Epithelial cell of esophagus (primary cell): ENCODE results near the gene EEFSEC.
A peak's percentile ranks its signal among the peaks of the same experiment; 100 is the strongest.

Source experiments
- DNase-seq: peaks from one replicate; pipeline ENCODE4 v3.0.0; 2010; ENCODE audit warnings: low read depth
- H3K4me3 ChIP-seq: 2 replicates; pipeline ENCODE4 v1.5.1; 2011; ENCODE audit warnings: mild to moderate bottlenecking, low read length, control low read depth
- TF ChIP-seq, protein P1 (sequence below): IDR thresholded peaks from 2 replicates; pipeline ENCODE4 v1.5.1; 2011; ENCODE audit warnings: low read depth, mild to moderate bottlenecking, low read length, control low read depth, inconsistent platforms; ENCODE audit not compliant: insufficient read depth; ENCODE audit errors: missing control alignments

The EEFSEC gene

GRCh38 chr3:128279601-128279880 lies 126.3 kb downstream of the EEFSEC start:
- no peak for DNase-seq
- TF ChIP-seq, protein P1, sequence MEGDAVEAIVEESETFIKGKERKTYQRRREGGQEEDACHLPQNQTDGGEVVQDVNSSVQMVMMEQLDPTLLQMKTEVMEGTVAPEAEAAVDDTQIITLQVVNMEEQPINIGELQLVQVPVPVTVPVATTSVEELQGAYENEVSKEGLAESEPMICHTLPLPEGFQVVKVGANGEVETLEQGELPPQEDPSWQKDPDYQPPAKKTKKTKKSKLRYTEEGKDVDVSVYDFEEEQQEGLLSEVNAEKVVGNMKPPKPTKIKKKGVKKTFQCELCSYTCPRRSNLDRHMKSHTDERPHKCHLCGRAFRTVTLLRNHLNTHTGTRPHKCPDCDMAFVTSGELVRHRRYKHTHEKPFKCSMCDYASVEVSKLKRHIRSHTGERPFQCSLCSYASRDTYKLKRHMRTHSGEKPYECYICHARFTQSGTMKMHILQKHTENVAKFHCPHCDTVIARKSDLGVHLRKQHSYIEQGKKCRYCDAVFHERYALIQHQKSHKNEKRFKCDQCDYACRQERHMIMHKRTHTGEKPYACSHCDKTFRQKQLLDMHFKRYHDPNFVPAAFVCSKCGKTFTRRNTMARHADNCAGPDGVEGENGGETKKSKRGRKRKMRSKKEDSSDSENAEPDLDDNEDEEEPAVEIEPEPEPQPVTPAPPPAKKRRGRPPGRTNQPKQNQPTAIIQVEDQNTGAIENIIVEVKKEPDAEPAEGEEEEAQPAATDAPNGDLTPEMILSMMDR: no peak
- H3K4me3 ChIP-seq: no peak overlapping the region

DNA sequence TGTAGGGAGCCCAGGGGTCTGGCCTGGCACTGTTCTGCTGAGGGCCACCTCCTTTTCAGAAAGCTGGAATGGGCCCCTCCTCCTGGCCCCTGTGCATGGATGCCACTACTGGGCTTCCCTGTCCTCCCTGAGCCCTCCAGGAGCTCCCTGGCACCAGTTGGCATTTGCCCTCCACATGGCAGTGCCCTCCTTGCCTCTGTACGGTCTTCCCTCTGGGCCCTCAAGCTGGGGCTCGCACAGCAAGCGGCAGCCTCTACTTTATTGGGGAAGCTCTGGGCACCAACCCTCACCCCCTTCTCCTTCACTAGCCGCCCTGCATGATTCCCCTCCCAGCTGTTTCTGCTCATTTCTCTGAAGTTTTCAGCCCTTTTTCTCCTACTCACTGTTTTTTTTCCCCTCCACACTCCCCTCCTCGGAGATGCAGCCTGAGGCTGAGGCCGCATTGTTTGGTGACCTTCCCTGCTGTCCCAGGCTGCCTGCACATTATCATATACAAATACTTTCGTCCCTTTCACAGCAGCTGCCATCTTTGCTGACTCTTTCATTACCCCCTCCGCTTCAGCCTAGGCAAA lies 127.3 kb downstream of the EEFSEC start:
- TF ChIP-seq, protein P1: no peak
- no peak overlapping the region for H3K4me3 ChIP-seq
- no peak for DNase-seq

DNA sequence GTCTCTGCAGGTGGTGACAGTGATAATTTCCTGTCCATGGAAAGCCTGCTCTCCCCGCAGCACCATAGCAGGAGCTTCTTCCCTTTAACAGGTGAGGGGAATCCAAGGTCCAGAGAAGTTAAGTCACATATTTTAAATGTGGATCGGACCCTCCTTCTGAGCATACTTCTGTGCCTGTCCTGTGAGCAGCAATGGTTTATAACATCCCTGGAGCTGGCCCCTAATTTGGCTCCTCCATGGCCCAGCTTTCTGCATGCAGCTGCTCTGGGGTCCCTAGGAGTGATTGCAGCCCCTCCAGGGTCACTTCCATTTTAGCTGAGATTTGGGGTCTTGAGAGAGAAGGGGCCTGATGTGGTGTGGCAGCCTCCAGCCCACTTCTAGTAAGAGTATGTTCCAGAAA lies 127.8 kb downstream of the EEFSEC start:
- DNase-seq: peak; percentile 11
- H3K4me3 ChIP-seq: no peak overlapping the region
- TF ChIP-seq, protein P1: no peak

DNA sequence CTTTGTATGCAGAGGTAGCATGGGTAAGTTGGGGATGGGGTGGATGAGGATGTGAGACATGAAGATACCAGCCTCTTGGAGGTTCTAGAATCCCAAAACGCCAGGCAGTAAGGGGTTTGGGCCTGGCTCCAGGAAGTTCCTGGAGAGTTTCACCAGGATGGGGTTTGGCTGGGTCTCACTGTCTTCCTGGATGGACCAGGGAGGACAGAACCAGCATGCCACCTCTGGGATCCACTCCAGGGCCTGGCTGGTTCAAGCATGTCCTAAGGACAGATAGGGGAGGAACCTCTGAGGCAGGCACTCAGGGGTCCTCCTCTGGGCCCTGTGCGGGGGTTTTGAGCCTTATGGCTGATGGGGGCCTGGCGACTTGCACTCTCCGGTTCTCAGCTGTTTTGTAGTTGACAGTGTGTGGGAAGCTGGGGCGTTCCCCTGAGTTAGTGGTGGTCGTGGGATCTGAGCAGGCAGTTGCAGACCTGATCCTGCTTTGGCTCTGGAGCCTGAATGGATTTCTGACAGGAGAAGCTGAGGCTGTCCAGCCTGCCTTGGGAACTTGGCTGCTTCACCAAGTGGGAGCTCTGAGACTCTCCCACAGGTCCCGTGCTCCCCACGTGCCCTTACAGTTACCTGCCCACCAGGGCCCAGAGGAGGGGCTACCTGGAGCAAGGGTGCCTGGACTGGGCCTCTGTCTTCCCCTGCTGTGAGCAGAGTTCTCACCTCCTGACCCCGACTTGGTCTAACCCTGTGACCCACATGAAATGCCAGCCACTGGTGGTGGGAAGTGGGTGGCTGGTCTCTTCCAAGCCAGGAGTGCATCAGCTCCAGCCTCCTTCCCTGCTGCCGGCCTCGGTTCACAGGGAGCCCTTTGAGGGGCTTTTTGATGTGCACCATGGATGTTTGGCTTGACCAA lies 128.4 kb downstream of the EEFSEC start:
- no peak for DNase-seq
- TF ChIP-seq, protein P1: no peak
- H3K4me3 ChIP-seq: no peak overlapping the region

GRCh38 chr3:128282380-128283196 lies 129.3 kb downstream of the EEFSEC start:
- H3K4me3 ChIP-seq: no peak overlapping the region
- DNase-seq: peak; percentile 10
- TF ChIP-seq, protein P1: no peak

DNA sequence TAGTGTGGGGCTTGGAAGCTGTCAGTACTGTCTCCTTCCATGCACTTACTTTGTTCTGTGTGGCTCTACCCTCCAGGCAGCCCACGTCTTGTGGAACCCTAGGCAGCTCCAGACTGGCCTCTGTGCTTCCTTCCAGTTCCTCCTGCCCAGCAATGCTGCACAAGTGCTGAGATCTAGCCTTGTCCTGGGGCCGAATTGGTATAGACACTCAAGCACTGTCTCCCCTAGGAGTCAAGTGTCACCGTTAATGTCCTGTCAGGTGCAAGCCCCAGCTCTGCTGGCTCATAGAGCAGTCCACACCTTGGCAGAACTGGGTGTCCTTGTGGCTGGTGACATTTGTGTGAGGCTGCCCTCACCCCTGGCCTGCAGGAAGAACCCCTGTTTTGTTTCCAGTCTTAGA lies 130.1 kb downstream of the EEFSEC start:
- no peak overlapping the region for H3K4me3 ChIP-seq
- no peak for DNase-seq
- TF ChIP-seq, protein P1: no peak
